ENCODE data around the gene TTYH3.

GRCh38 chr7:2710901-2711551 lies 79.2 kb downstream of the TTYH3 start:
- TF ChIP-seq EZH2phosphoT487 (IDR thresholded peaks at IDR 0.05; ENCODE audit: borderline replicate concordance, low read depth, low read length) (no peak), CTCF (conservative IDR thresholded peaks at IDR 0.05; ENCODE audit: low read length) (no peak)

All from OCI-LY7 (cell line).